PFSK-1 (cell line): Measurements from ENCODE around the gene ZNF431.

Experiments used
- FOXP2 ChIP-seq: optimal IDR thresholded peaks from 2 replicates; pipeline ENCODE3; 2011; ENCODE audit warnings: borderline replicate concordance, control low read depth, inconsistent platforms; ENCODE audit not compliant: insufficient read depth; ENCODE audit errors: extremely low read length, extremely low read depth
- POLR2AphosphoS5 ChIP-seq: IDR thresholded peaks from 2 replicates; pipeline ENCODE4 v1.6.1; 2012; ENCODE audit warnings: low read depth, mild to moderate bottlenecking, control low read depth, low read length, moderate library complexity
- SIN3A ChIP-seq: IDR thresholded peaks from 2 replicates; pipeline ENCODE4 v1.6.1; 2012; ENCODE audit warnings: mild to moderate bottlenecking, low read length, moderate library complexity, borderline replicate concordance; ENCODE audit not compliant: insufficient read depth
- TAF1 ChIP-seq: IDR thresholded peaks from 2 replicates; pipeline ENCODE4 v1.6.1; 2012; ENCODE audit warnings: low read length, control low read depth, borderline replicate concordance; ENCODE audit not compliant: insufficient read depth
- TF ChIP-seq, protein P1 (sequence below), 2 experiments: IDR thresholded peaks; 2 replicates each; pipeline versions ENCODE4 v1.6.1 to v1.8.0; 2011 to 2012; ENCODE audit warnings: low read depth in 2 of 2, low read length in 2 of 2, control low read depth in 1 of 2, inconsistent platforms in 1 of 2, mild to moderate bottlenecking in 1 of 2, moderate library complexity in 1 of 2; ENCODE audit not compliant: insufficient read depth in 1 of 2

The ZNF431 gene

DNA sequence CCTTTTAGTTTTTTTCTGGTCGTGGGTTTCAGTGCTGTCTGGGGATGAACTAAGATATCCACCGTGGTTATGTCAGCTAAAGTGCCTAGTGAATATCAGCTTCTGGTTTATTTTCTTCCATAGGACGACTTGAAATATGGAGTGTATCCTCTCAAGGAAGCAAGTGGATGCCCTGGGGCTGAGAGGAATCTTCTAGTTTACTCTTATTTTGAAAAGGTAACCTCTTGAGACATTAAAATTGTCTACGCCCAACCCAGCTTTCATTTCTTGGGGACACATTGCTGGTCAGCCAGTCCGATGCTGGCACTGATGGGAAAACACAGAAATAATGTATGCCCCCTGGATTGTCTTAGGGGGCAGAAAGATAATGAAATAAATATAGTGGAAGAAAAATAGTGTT lies 1.6 kb downstream of the ZNF431 start:
- TF ChIP-seq FOXP2, result no peak
- TF ChIP-seq SIN3A, result no peak
- no peak for TF ChIP-seq POLR2AphosphoS5
- no peak for TF ChIP-seq TAF1
- TF ChIP-seq, protein P1, sequence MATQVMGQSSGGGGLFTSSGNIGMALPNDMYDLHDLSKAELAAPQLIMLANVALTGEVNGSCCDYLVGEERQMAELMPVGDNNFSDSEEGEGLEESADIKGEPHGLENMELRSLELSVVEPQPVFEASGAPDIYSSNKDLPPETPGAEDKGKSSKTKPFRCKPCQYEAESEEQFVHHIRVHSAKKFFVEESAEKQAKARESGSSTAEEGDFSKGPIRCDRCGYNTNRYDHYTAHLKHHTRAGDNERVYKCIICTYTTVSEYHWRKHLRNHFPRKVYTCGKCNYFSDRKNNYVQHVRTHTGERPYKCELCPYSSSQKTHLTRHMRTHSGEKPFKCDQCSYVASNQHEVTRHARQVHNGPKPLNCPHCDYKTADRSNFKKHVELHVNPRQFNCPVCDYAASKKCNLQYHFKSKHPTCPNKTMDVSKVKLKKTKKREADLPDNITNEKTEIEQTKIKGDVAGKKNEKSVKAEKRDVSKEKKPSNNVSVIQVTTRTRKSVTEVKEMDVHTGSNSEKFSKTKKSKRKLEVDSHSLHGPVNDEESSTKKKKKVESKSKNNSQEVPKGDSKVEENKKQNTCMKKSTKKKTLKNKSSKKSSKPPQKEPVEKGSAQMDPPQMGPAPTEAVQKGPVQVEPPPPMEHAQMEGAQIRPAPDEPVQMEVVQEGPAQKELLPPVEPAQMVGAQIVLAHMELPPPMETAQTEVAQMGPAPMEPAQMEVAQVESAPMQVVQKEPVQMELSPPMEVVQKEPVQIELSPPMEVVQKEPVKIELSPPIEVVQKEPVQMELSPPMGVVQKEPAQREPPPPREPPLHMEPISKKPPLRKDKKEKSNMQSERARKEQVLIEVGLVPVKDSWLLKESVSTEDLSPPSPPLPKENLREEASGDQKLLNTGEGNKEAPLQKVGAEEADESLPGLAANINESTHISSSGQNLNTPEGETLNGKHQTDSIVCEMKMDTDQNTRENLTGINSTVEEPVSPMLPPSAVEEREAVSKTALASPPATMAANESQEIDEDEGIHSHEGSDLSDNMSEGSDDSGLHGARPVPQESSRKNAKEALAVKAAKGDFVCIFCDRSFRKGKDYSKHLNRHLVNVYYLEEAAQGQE (IDR thresholded peaks at IDR 0.05; ENCODE audit: insufficient read depth in 1 of 2, low read depth in 2 of 2, low read length in 2 of 2), result no peak

DNA sequence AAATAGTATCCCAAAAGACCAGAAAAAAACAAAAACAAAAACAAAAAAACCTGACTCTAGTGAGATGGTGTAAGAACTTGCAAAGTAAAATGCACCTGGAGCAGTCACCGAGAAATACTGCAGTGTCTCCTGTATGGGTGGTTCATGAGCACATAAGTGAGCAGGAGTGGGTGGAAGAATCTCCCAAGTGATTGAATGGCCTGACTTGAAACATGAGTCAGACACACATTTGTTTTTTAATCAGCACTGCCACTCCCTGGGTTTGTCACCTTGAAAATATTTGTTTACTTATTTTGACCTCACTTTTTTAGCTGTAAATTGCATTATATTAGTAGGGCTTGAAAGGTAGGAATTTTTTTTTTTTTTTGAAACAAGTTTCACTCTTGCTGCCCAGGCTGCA lies 2.0 kb downstream of the ZNF431 start:
- TF ChIP-seq SIN3A (no peak), TAF1 (no peak), FOXP2 (no peak), POLR2AphosphoS5 (no peak)
- TF ChIP-seq, protein P1 (IDR thresholded peaks at IDR 0.05; ENCODE audit: insufficient read depth in 1 of 2, low read depth in 2 of 2, low read length in 2 of 2), result no peak

DNA sequence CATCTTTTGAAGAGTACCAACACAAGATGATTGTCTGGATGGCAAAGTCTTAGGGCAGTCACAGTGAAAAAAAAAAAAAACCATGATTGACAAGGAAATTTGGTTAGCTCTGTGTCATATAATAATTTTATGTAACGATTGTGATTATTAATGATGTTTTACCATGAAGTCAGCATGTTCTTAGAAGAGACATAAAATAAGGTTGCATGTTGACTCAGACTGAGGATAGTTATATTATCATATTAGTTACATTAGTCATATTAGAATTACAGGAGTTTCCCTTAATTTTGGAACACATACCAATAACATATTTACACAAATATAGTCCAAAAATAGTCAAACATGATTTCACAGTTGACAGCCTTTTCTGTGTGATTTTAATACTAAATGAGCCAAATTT lies 5.7 kb downstream of the ZNF431 start:
- TF ChIP-seq FOXP2, result no peak
- no peak for TF ChIP-seq SIN3A
- TF ChIP-seq POLR2AphosphoS5, result no peak
- TF ChIP-seq, protein P1 (IDR thresholded peaks at IDR 0.05; ENCODE audit: insufficient read depth in 1 of 2, low read depth in 2 of 2, low read length in 2 of 2), result no peak
- no peak for TF ChIP-seq TAF1

DNA sequence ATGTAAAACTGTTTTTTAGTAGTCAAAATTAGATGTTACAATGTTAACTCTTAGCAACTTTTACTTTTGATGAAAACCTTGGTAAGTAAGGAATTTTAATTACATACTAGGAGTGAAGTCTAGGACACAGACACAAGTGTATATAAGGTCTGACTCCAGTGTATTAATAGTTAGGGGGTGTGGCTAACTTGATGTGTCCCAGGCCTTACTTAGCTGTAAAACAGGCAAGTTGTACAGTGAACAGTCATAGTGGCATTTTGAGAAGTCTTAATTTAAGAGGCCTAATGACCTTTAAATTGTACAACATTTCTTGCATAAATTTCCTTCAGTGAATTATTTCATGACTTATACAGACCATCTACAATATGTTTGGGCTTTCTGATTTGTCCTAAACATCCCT lies 6.8 kb downstream of the ZNF431 start:
- no peak for TF ChIP-seq POLR2AphosphoS5
- TF ChIP-seq SIN3A, result no peak
- TF ChIP-seq TAF1, result no peak
- TF ChIP-seq FOXP2, result no peak
- TF ChIP-seq, protein P1 (IDR thresholded peaks at IDR 0.05; ENCODE audit: insufficient read depth in 1 of 2, low read depth in 2 of 2, low read length in 2 of 2), result no peak

DNA sequence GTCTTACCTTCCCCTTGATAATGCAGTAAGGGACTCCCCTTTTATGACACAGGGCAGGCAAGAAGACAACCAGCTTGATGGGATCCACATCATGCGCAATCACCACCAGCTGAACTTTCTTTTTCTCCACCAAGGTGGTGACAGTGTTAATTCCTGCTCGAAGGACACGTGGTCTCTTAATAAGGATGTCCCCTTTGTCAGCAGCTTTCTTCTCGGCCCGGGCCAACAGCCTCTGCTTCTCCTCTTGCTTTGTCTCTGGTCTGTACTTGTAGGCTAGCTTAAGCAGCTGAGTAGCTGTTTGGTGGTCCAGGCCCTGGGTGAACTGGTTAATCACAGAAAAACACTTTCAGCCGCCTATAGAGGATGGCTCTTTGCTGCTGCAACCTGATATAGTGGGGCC lies 8.0 kb downstream of the ZNF431 start:
- TF ChIP-seq SIN3A, result no peak
- no peak for TF ChIP-seq FOXP2
- TF ChIP-seq, protein P1 (IDR thresholded peaks at IDR 0.05; ENCODE audit: insufficient read depth in 1 of 2, low read depth in 2 of 2, low read length in 2 of 2), result no peak
- TF ChIP-seq POLR2AphosphoS5, result no peak
- no peak for TF ChIP-seq TAF1
